H1 (cell line): ENCODE measurements around the gene FOSB. TPM values are rescaled to one million over a fixed set of nuclear protein-coding genes. Genes with fewer than 3 reads are reported as not detected.
A peak's percentile ranks its signal among the peaks of the same experiment; 100 is the strongest.

Experiments
- CTCF ChIA-PET: fragments of 300-600 bp; sonication (Branson Sonifier 250); formaldehyde crosslinking; loops from one replicate; lab custom pipeline; 2021; ENCODE audit not compliant: partially characterized antibody; lab: Charles Lee
- POLR2A ChIA-PET: fragments of 300-600 bp; sonication (Branson Sonifier 250); formaldehyde crosslinking; loops from one replicate; lab custom pipeline; 2021; ENCODE audit warnings: inconsistent platforms; ENCODE audit not compliant: partially characterized antibody; lab: Charles Lee
- DNase-seq, 2 experiments: peaks; one replicate each; pipeline versions ENCODE4 v3.0.0 to v3.0.0-alpha.2; 2010 to 2022; ENCODE audit warnings: low spot score in 2 of 2, low read depth in 1 of 2, mixed read lengths in 1 of 2
- FAIRE-seq: peaks from 2 replicates; lab custom pipeline; 2011; peaks lifted over from hg19 to GRCh38; lab: Jason Lieb, UNC
- H2AFZ ChIP-seq: 2 replicates; pipeline ENCODE4 v1.8.1; 2012; ENCODE audit warnings: low read length, inconsistent platforms
- H2AK5ac ChIP-seq: 2 replicates; pipeline ENCODE4 v1.6.1; 2013; ENCODE audit warnings: low read depth, low read length
- H2BK120ac ChIP-seq: replicated peaks from 2 replicates; pipeline ENCODE3; 2013; ENCODE audit warnings: low read depth, low read length, inconsistent platforms
- H2BK12ac ChIP-seq: 2 replicates; pipeline ENCODE4 v1.6.1; 2013; ENCODE audit warnings: low read depth, low read length
- H2BK15ac ChIP-seq: 2 replicates; pipeline ENCODE4 v1.6.1; 2013; ENCODE audit warnings: low read length
- H2BK20ac ChIP-seq: 2 replicates; pipeline ENCODE4 v1.6.1; 2013; ENCODE audit warnings: low read length
- H2BK5ac ChIP-seq: 2 replicates; pipeline ENCODE4 v1.6.1; 2013; ENCODE audit warnings: low read depth, low read length
- H3K14ac ChIP-seq: 2 replicates; pipeline ENCODE4 v1.6.1; 2013; ENCODE audit warnings: inconsistent platforms; ENCODE audit not compliant: insufficient read length
- H3K18ac ChIP-seq: 2 replicates; pipeline ENCODE4 v1.6.1; 2013; ENCODE audit warnings: low read length; ENCODE audit errors: extremely low read depth
- H3K23ac ChIP-seq: 2 replicates; pipeline ENCODE4 v1.6.1; 2013; ENCODE audit warnings: inconsistent platforms; ENCODE audit not compliant: insufficient read length
- H3K23me2 ChIP-seq: 2 replicates; pipeline ENCODE4 v1.6.1; 2013; ENCODE audit warnings: low read depth, low read length
- H3K27ac ChIP-seq: 2 replicates; pipeline ENCODE4 v1.6.1; 2011; ENCODE audit warnings: low read depth, low read length, inconsistent platforms
- H3K27me3 ChIP-seq, 4 experiments: replicated peaks in 1 of 4; 1 replicate in 1 of 4; 2 replicates in 3 of 4; pipeline versions ENCODE4 v1.6.1 to v1.8.1; 2011 to 2013; ENCODE audit warnings: low read length in 3 of 4, mild to moderate bottlenecking in 3 of 4, inconsistent platforms in 2 of 4, mixed read lengths in 2 of 4, moderate library complexity in 1 of 4; ENCODE audit not compliant: control insufficient read depth in 3 of 4, insufficient read depth in 3 of 4; ENCODE audit errors: extremely low read depth in 1 of 4
- H3K36me3 ChIP-seq, 4 experiments: 2 replicates each; pipeline versions ENCODE4 v1.6.1 to v1.8.1; 2011 to 2013; ENCODE audit warnings: mild to moderate bottlenecking in 4 of 4, low read length in 3 of 4, moderate library complexity in 2 of 4, control low read depth in 1 of 4, inconsistent platforms in 1 of 4; ENCODE audit not compliant: insufficient read depth in 4 of 4, control insufficient read depth in 2 of 4
- H3K4ac ChIP-seq: replicated peaks from 2 replicates; pipeline ENCODE3; 2013; ENCODE audit warnings: low read length, low read depth, mixed read lengths, inconsistent platforms; ENCODE audit not compliant: insufficient read length
- H3K4me1 ChIP-seq, 4 experiments: replicated peaks in 1 of 4; 1 replicate in 1 of 4; 2 replicates in 3 of 4; pipeline versions ENCODE4 v1.6.1 to v1.8.1; 2011 to 2013; ENCODE audit warnings: low read length in 3 of 4, inconsistent platforms in 2 of 4, mixed read lengths in 1 of 4; ENCODE audit not compliant: insufficient read depth in 4 of 4, control insufficient read depth in 3 of 4
- H3K4me2 ChIP-seq, 2 experiments: 2 replicates each; pipeline versions ENCODE4 v1.6.1 to v1.8.1; 2011 to 2013; ENCODE audit warnings: low read depth in 2 of 2, low read length in 2 of 2, control low read depth in 1 of 2, inconsistent platforms in 1 of 2, mild to moderate bottlenecking in 1 of 2; ENCODE audit not compliant: insufficient read depth in 1 of 2
- H3K4me3 ChIP-seq, 4 experiments: fragments of 200-600, 300-600 bp in 1 of 4; sonication (generic), shearing (Covaris generic), sonication (Bioruptor Twin) in 1 of 4; 2 replicates each; pipeline versions ENCODE4 v1.5.1 to v1.8.1; 2011 to 2016; ENCODE audit warnings: low read length in 4 of 4, low read depth in 3 of 4, control low read depth in 2 of 4, inconsistent platforms in 2 of 4, mild to moderate bottlenecking in 2 of 4, mixed read lengths in 1 of 4, moderate library complexity in 1 of 4; ENCODE audit not compliant: insufficient read depth in 2 of 4; ENCODE audit errors: extremely low read depth in 1 of 4
- H3K56ac ChIP-seq: replicated peaks from 2 replicates; pipeline ENCODE3; 2013; ENCODE audit warnings: low read depth, mild to moderate bottlenecking, mixed read lengths, low read length, inconsistent platforms; ENCODE audit not compliant: insufficient read length
- H3K79me1 ChIP-seq: 2 replicates; pipeline ENCODE4 v1.6.1; 2013; ENCODE audit warnings: low read depth, low read length, control low read depth
- H3K79me2 ChIP-seq, 2 experiments: 2 replicates each; pipeline versions ENCODE4 v1.6.1 to v1.8.1; 2012 to 2013; ENCODE audit warnings: low read length in 2 of 2, mild to moderate bottlenecking in 2 of 2, inconsistent platforms in 1 of 2; ENCODE audit not compliant: insufficient read depth in 2 of 2, control insufficient read depth in 1 of 2
- H3K9ac ChIP-seq, 4 experiments: replicated peaks in 1 of 4; 1 replicate in 1 of 4; 2 replicates in 3 of 4; pipeline versions ENCODE4 v1.6.1 to v1.8.1; 2011 to 2013; ENCODE audit warnings: low read depth in 3 of 4, low read length in 3 of 4, control low read depth in 2 of 4, mild to moderate bottlenecking in 2 of 4, moderate library complexity in 2 of 4, inconsistent platforms in 1 of 4; ENCODE audit errors: extremely low read depth in 1 of 4
- H3K9me3 ChIP-seq, 2 experiments: 2 replicates each; pipeline versions ENCODE4 v1.6.1 to v1.8.1; 2012 to 2013; ENCODE audit warnings: mild to moderate bottlenecking in 2 of 2, moderate library complexity in 2 of 2, control low read depth in 1 of 2, inconsistent platforms in 1 of 2, low read depth in 1 of 2, low read length in 1 of 2, mixed read lengths in 1 of 2; ENCODE audit not compliant: insufficient read depth in 2 of 2
- H4K20me1 ChIP-seq, 2 experiments: replicated peaks in 1 of 2; 2 replicates each; pipeline versions ENCODE3 to v1.8.1; 2011 to 2013; ENCODE audit warnings: inconsistent platforms in 2 of 2, low read length in 2 of 2, mild to moderate bottlenecking in 1 of 2; ENCODE audit not compliant: insufficient read depth in 2 of 2, control insufficient read depth in 1 of 2
- H4K5ac ChIP-seq: 2 replicates; pipeline ENCODE4 v1.6.1; 2013; ENCODE audit warnings: low read length, low read depth, mixed read lengths, inconsistent platforms; ENCODE audit not compliant: insufficient read length
- H4K8ac ChIP-seq: 2 replicates; pipeline ENCODE4 v1.8.0; 2013; ENCODE audit warnings: mild to moderate bottlenecking, moderate library complexity, low read length, inconsistent platforms; ENCODE audit not compliant: insufficient read depth; ENCODE audit errors: extremely low read depth
- H4K91ac ChIP-seq: replicated peaks from 2 replicates; pipeline ENCODE3; 2013; ENCODE audit warnings: low read length, mixed read lengths, inconsistent platforms; ENCODE audit not compliant: insufficient read length
- CTCF ChIP-seq, 3 experiments: IDR thresholded peaks; 1 replicate in 2 of 3; 2 replicates in 1 of 3; pipeline versions ENCODE4 v1.5.1 to v1.6.1; 2011; ENCODE audit warnings: low read length in 3 of 3, mild to moderate bottlenecking in 3 of 3, inconsistent platforms in 2 of 3, low read depth in 1 of 3, moderate library complexity in 1 of 3; ENCODE audit not compliant: insufficient read depth in 1 of 3; ENCODE audit errors: control extremely low read depth in 1 of 3
- GTF2F1 ChIP-seq: IDR thresholded peaks from 2 replicates; pipeline ENCODE4 v1.6.1; 2012; ENCODE audit warnings: low read depth, low read length, improper control_type of control experiment, borderline replicate concordance
- KDM4A ChIP-seq: IDR thresholded peaks from one replicate; pipeline ENCODE4 v1.7.1; 2012; ENCODE audit warnings: low read depth, mild to moderate bottlenecking, moderate library complexity, low read length, inconsistent platforms; ENCODE audit not compliant: severe bottlenecking
- RNF2 ChIP-seq: fragments of 200-900, 300-1000 bp; sonication (generic); IDR thresholded peaks from 2 replicates; pipeline ENCODE4 v1.7.1; 2016; ENCODE audit warnings: borderline replicate concordance, low read depth, mild to moderate bottlenecking, antibody characterized with exemption, low read length; ENCODE audit not compliant: poor library complexity, severe bottlenecking; ENCODE audit errors: missing control alignments
- SIN3A ChIP-seq, 2 experiments: IDR thresholded peaks in 1 of 2; conservative IDR thresholded peaks in 1 of 2; 2 replicates each; pipeline ENCODE4 v1.6.1; 2011 to 2012; ENCODE audit warnings: low read length in 2 of 2, improper control_type of control experiment in 1 of 2, low read depth in 1 of 2, mild to moderate bottlenecking in 1 of 2
- TBP ChIP-seq: IDR thresholded peaks from 2 replicates; pipeline ENCODE4 v1.6.1; 2011; ENCODE audit warnings: low read depth, low read length, improper control_type of control experiment
- TCF12 ChIP-seq: IDR thresholded peaks from 2 replicates; pipeline ENCODE4 v1.6.1; 2011; ENCODE audit warnings: low read depth, mild to moderate bottlenecking, low read length
- WGBS, 2 experiments: shearing (Covaris generic) in 1 of 2; methylation state at CpG; one replicate each; pipeline versions ENCODE4 v1.1.6 to v1.1.7; 2013 to 2015; ENCODE audit warnings: low lambda C conversion rate in 2 of 2, mixed read lengths in 2 of 2, inconsistent platforms in 1 of 2, low coverage in 1 of 2, missing lambda C conversion rate in 1 of 2; ENCODE audit not compliant: insufficient replicate concordance in 2 of 2, insufficient coverage in 1 of 2, insufficient read length in 1 of 2; ENCODE audit errors: extremely low coverage in 1 of 2, missing lambda C conversion rate in 1 of 2; 5-methylcytosine and 5-hydroxymethylcytosine counted together
- polyA plus RNA-seq, 7 experiments: library from polyadenylated mRNA; depleted of rRNA in 3 of 7; stranded (reverse) in 5 of 7; unstranded in 2 of 7; fragments of >200 nt in 5 of 7; fragments of 200-250 nt in 2 of 7; gene quantifications; 1 replicate in 5 of 7; 2 replicates in 1 of 7; 4 replicates in 1 of 7; pipeline versions ENCODE4 v1.2.1 to v1.2.3, GENCODE V29; 2011 to 2013; ENCODE audit warnings: missing spikeins in 2 of 7, mixed read lengths in 2 of 7
- total RNA-seq: library from RNA; stranded (reverse); fragmentation: NEBNext Ultra II Directional; extraction: Animal tissue kit (Norgen Biotek cat#: 25700); gene quantifications from 2 replicates; pipeline ENCODE4 v1.2.1, GENCODE V29; 2021

Gene FOSB
- total and polyA plus RNA-seq, 2 of the 8 experiments (the other 6 are each of a cell fraction or from before 2014, with no cell fraction given), result 0.44 to 2.7 TPM

GRCh38 chr19:45506246-45506988, 38.6 kb downstream of the FOSB start:
- FAIRE-seq, result no peak
- Histone ChIP-seq H4K8ac (no peak overlapping the region), H3K27me3 (no peaks in the 10 kb centered on the region)
- TF ChIP-seq TBP, result peak; percentile 60; the same call in 1 of the 2 replicates
- TF ChIP-seq GTF2F1, result no peak
- TF ChIP-seq CTCF (IDR thresholded peaks at IDR 0.05; ENCODE audit: control extremely low read depth in 1 of 3, insufficient read depth in 1 of 3, low read depth in 1 of 3, low read length in 3 of 3), result peak; percentile 51 to 54 (median 53)
- TF ChIP-seq KDM4A, result peak; percentile 39
- no peak for TF ChIP-seq RNF2
- peak; percentile 66 to 83; a peak in 3 of 4 replicates for TF ChIP-seq SIN3A (conservative IDR thresholded peaks at IDR 0.05 in 1 of 2, IDR thresholded peaks at IDR 0.05 in 1 of 2; ENCODE audit: low read depth in 1 of 2, low read length in 2 of 2)
- TF ChIP-seq TCF12, result 0 out of 2 replicates have a peak, but pooled peaks have one; percentile 56

More at GRCh38 chr19:45506246-45506988, 38.6 kb downstream of the FOSB start:
- Histone ChIP-seq H3K79me2 (peaks cover 19 to 34% of the 10 kb centered on the region in 2 experiments), H4K20me1 (peaks cover 0 to 9% of the 10 kb centered on the region in 2 experiments), H3K4me2 (peak overlapping the region; percentile 56 to 93), H3K9ac (peak overlapping the region in 2 of 4 experiments; percentile 6 to 25; a peak in 1 of 7 replicates), H3K23me2 (peaks cover 10% of the 10 kb centered on the region; the same call in 1 of the 2 replicates), H4K91ac (peak overlapping the region; percentile 77), H2BK20ac (no peak overlapping the region), H3K4me3 (peak overlapping the region; percentile 72 to 97 (median 95)), H2BK5ac (no peak overlapping the region; the same call in 1 of the 2 replicates), H3K56ac (peak overlapping the region; percentile 33), H2BK12ac (0 out of 2 replicates have a peak overlapping the region, but pooled peaks have one; percentile 13), H2AK5ac (no peak overlapping the region), H2BK15ac (no peak overlapping the region; the same call in 1 of the 2 replicates), H3K4me1 (peaks cover 7 to 14% (median 11%) of the 10 kb centered on the region in 4 experiments), H3K79me1 (peaks cover 7% of the 10 kb centered on the region; the same call in 1 of the 2 replicates), H3K36me3 (no peaks in the 10 kb centered on the region), H2AFZ (no peak overlapping the region), H3K27ac (peak overlapping the region; percentile 44; the same call in 1 of the 2 replicates), H4K5ac (peak overlapping the region; percentile 85), H3K23ac (no peak overlapping the region), H3K4ac (no peak overlapping the region), H3K9me3 (no peaks in the 10 kb centered on the region), H3K14ac (no peak overlapping the region), H3K18ac (peak overlapping the region; percentile 97), H2BK120ac (no peak overlapping the region)
- WGBS, 2 experiments, result 22% methylated on average over 17 of the region's 47 CpGs; no CpG with 5 or more reads in 1 of the 2 experiments
- CTCF ChIA-PET, result interaction anchor here (0.7 to 2.8 kb wide), 3 partner anchors 13 to 102 kb away, joined by 3 to 12 read pairs (median 5); no protein-coding TSS in a partner anchor
- POLR2A ChIA-PET, result interaction anchor here (0.8 to 2.4 kb wide), 3 partner anchors 7 to 76 kb away, joined by 3 to 20 read pairs (median 3); partner anchors contain the start of gene PPM1N
- DNase-seq, result peak in 1 of 2 experiments; percentile 99
